HCT116 (cell line): Measurements from ENCODE around the gene RGS6. TPM values are rescaled to one million over a fixed set of nuclear protein-coding genes. Genes with fewer than 3 reads are reported as not detected.

Experiments
- ATAC-seq: fragments of 200-7000 bp; cut with Tn5 transposase; 2 replicates; pipeline ENCODE4 v1.9.1; 2020; ENCODE audit warnings: mild to moderate bottlenecking, moderate library complexity
- BruUV-seq: library from RNA; stranded (reverse); fragments of 400-500 nt; replicated peaks from 2 replicates; lab custom pipeline; 2021; lab: Mats Ljungman, UMichigan
- CTCF ChIA-PET: fragments of 300-600 bp; sonication (Branson Sonifier 250); formaldehyde crosslinking; loops from one replicate; lab custom pipeline; 2021; ENCODE audit warnings: antibody characterized with exemption; lab: Charles Lee
- POLR2A ChIA-PET: fragments of 300-600, 350-600 bp; sonication (Branson Sonifier 250); formaldehyde crosslinking; loops from one replicate; lab custom pipeline; 2021; ENCODE audit warnings: antibody characterized with exemption; lab: Charles Lee
- RAD21 ChIA-PET, 2 experiments: fragments of 300-600 bp; sonication (Branson Sonifier 250); formaldehyde crosslinking; loops; one replicate each; lab custom pipeline; 2023; ENCODE audit warnings: low total read pairs in 2 of 2; ENCODE audit not compliant: uncharacterized antibody in 2 of 2, unreplicated experiment in 2 of 2, low non-redundant PET in 1 of 2; lab: Charles Lee
- DNase-seq: peaks from one replicate; pipeline ENCODE4 v3.0.0-alpha.2; 2010; ENCODE audit warnings: low read depth, low spot score
- H2AFZ ChIP-seq: fragments of 200-600 bp; shearing (Covaris generic), sonication (generic); 2 replicates; pipeline ENCODE4 v1.6.1; 2017; ENCODE audit warnings: low read depth, mixed run types, mixed read lengths, antibody characterized with exemption, low read length; ENCODE audit not compliant: poor library complexity, severe bottlenecking
- H3K27ac ChIP-seq: 2 replicates; pipeline ENCODE4 v1.5.1; 2012; ENCODE audit warnings: low read depth, low read length
- H3K27me3 ChIP-seq: fragments of 200-600 bp; sonication (generic); 2 replicates; pipeline ENCODE4 v1.6.1; 2016; ENCODE audit warnings: mixed run types, low read length, mixed read lengths; ENCODE audit not compliant: insufficient read depth
- H3K36me3 ChIP-seq, 2 experiments: fragments of 200-500 bp in 1 of 2; fragments of 200-600 bp in 1 of 2; sonication (Bioruptor generic) in 1 of 2; sonication (generic) in 1 of 2; 2 replicates each; pipeline versions ENCODE4 v1.5.1 to v1.6.1; 2014 to 2016; ENCODE audit warnings: low read length in 2 of 2, inconsistent platforms in 1 of 2, mixed read lengths in 1 of 2, mixed run types in 1 of 2; ENCODE audit not compliant: insufficient read depth in 2 of 2, control insufficient read depth in 1 of 2
- H3K4me1 ChIP-seq, 2 experiments: fragments of 200-600 bp in 1 of 2; sonication (generic) in 1 of 2; 2 replicates each; pipeline versions ENCODE4 v1.5.1 to v1.6.1; 2012 to 2017; ENCODE audit warnings: low read length in 2 of 2, inconsistent platforms in 1 of 2, mild to moderate bottlenecking in 1 of 2, mixed read lengths in 1 of 2, mixed run types in 1 of 2, moderate library complexity in 1 of 2; ENCODE audit not compliant: insufficient read depth in 2 of 2, control insufficient read depth in 1 of 2
- H3K4me2 ChIP-seq: fragments of 200-600 bp; sonication (generic); 2 replicates; pipeline ENCODE4 v1.6.1; 2017; ENCODE audit warnings: mixed run types, low read length, mixed read lengths
- H3K4me3 ChIP-seq, 2 experiments: fragments of 200-600 bp in 1 of 2; sonication (generic) in 1 of 2; replicated peaks in 1 of 2; 2 replicates each; pipeline ENCODE4 v1.5.1; 2011 to 2016; ENCODE audit warnings: low read length in 2 of 2, control low read depth in 1 of 2, low read depth in 1 of 2, mild to moderate bottlenecking in 1 of 2, mixed read lengths in 1 of 2, mixed run types in 1 of 2
- H3K79me2 ChIP-seq: fragments of 200-600 bp; sonication (generic); 2 replicates; pipeline ENCODE4 v1.6.1; 2017; ENCODE audit warnings: mild to moderate bottlenecking, mixed run types, low read length, moderate library complexity, mixed read lengths; ENCODE audit not compliant: insufficient read depth
- H3K9ac ChIP-seq: fragments of 200-600 bp; sonication (generic); 2 replicates; pipeline ENCODE4 v1.6.1; 2016; ENCODE audit warnings: low read length, mixed read lengths
- H3K9me2 ChIP-seq: fragments of 200-600 bp; sonication (generic), shearing (Covaris generic); 2 replicates; pipeline ENCODE4 v1.6.1; 2017; ENCODE audit warnings: mixed run types, mild to moderate bottlenecking, moderate library complexity; ENCODE audit not compliant: insufficient read depth
- H3K9me3 ChIP-seq, 2 experiments: fragments of 200-500 bp in 1 of 2; fragments of 200-600 bp in 1 of 2; sonication (Bioruptor generic) in 1 of 2; sonication (generic) in 1 of 2; 2 replicates each; pipeline ENCODE4 v1.6.1; 2014 to 2017; ENCODE audit warnings: low read length in 2 of 2, mixed read lengths in 2 of 2, inconsistent platforms in 1 of 2, low read depth in 1 of 2, mild to moderate bottlenecking in 1 of 2, mixed run types in 1 of 2, moderate library complexity in 1 of 2; ENCODE audit not compliant: control insufficient read depth in 1 of 2, insufficient read depth in 1 of 2
- H4K20me1 ChIP-seq: fragments of 200-600 bp; sonication (generic), shearing (Covaris generic); 2 replicates; pipeline ENCODE4 v1.6.1; 2017; ENCODE audit warnings: mixed run types, mild to moderate bottlenecking, moderate library complexity; ENCODE audit not compliant: insufficient read depth
- ATF3 ChIP-seq: IDR thresholded peaks from 2 replicates; pipeline ENCODE4 v1.6.1; 2012
- CEBPB ChIP-seq: IDR thresholded peaks from 2 replicates; pipeline ENCODE4 v1.6.1; 2012; ENCODE audit warnings: low read depth
- EGR1 ChIP-seq: IDR thresholded peaks from 2 replicates; pipeline ENCODE4 v1.6.1; 2012; ENCODE audit warnings: low read depth
- ELF1 ChIP-seq: IDR thresholded peaks from 2 replicates; pipeline ENCODE4 v1.6.1; 2012; ENCODE audit warnings: low read depth, borderline replicate concordance
- EZH2 ChIP-seq: fragments of 200-600 bp; sonication (generic); IDR thresholded peaks from 2 replicates; pipeline ENCODE4 v1.6.1; 2017; ENCODE audit warnings: antibody characterized with exemption, mixed run types
- FOSL1 ChIP-seq: IDR thresholded peaks from 2 replicates; pipeline ENCODE4 v1.6.1; 2012; ENCODE audit warnings: low read depth
- JUND ChIP-seq: IDR thresholded peaks from 2 replicates; pipeline ENCODE4 v1.6.1; 2012
- POLR2A ChIP-seq: IDR thresholded peaks from 2 replicates; pipeline ENCODE4 v1.7.0; 2011; ENCODE audit warnings: borderline replicate concordance; ENCODE audit not compliant: insufficient read depth, insufficient read length; ENCODE audit errors: extremely low read depth
- POLR2AphosphoS5 ChIP-seq: IDR thresholded peaks from 2 replicates; pipeline ENCODE4 v1.6.1; 2011; ENCODE audit warnings: mild to moderate bottlenecking, low read depth, low read length, moderate library complexity
- RAD21 ChIP-seq: IDR thresholded peaks from 2 replicates; pipeline ENCODE4 v1.6.1; 2012; ENCODE audit warnings: low read depth, mild to moderate bottlenecking
- SIN3A ChIP-seq: IDR thresholded peaks from 2 replicates; pipeline ENCODE4 v1.6.1; 2012; ENCODE audit warnings: low read depth
- SRF ChIP-seq: IDR thresholded peaks from 2 replicates; pipeline ENCODE4 v1.6.1; 2012; ENCODE audit warnings: low read depth
- TCF7L2 ChIP-seq: IDR thresholded peaks from 2 replicates; pipeline ENCODE4 v1.7.0; 2011; ENCODE audit warnings: borderline replicate concordance, inconsistent platforms; ENCODE audit not compliant: insufficient read depth, insufficient read length; ENCODE audit errors: extremely low read depth
- YY1 ChIP-seq: IDR thresholded peaks from 2 replicates; pipeline ENCODE4 v1.6.1; 2011; ENCODE audit warnings: low read length, low read depth, moderate library complexity, mild to moderate bottlenecking; ENCODE audit not compliant: insufficient replicate concordance; ENCODE audit errors: extremely low read depth
- ZFX ChIP-seq: fragments of 450-650 bp; IDR thresholded peaks from 2 replicates; pipeline ENCODE4 v1.6.1; 2017
- ZNF274 ChIP-seq: fragments of 200-500 bp; sonication (Bioruptor generic); IDR thresholded peaks from 2 replicates; pipeline ENCODE4 v1.6.1; 2014; ENCODE audit warnings: mild to moderate bottlenecking, low read depth, low read length, inconsistent platforms
- intact Hi-C: fragments of 100-400 bp; cut with micrococcal nuclease; formaldehyde crosslinking; loops from 2 replicates; pipeline ENCODE4 v1.10.0; 2022
- total RNA-seq: library from RNA; stranded (reverse); gene quantifications from one replicate; pipeline ENCODE4 v1.2.1, GENCODE V29; 2021; ENCODE audit not compliant: unreplicated experiment
- TF ChIP-seq, protein P1 (sequence below): IDR thresholded peaks from 2 replicates; pipeline ENCODE4 v1.6.1; 2012; ENCODE audit warnings: low read depth
- TF ChIP-seq, protein P2 (sequence below): IDR thresholded peaks from 2 replicates; pipeline ENCODE4 v1.6.1; 2012
- TF ChIP-seq, protein P3 (sequence below), 3 experiments: fragments of 200-600 bp in 1 of 3; sonication (generic) in 1 of 3; IDR thresholded peaks in 2 of 3; conservative IDR thresholded peaks in 1 of 3; 2 replicates each; pipeline ENCODE4 v1.5.1; 2012 to 2017; ENCODE audit warnings: low read depth in 2 of 3, low read length in 2 of 3, antibody characterized with exemption in 1 of 3, borderline replicate concordance in 1 of 3, control low read depth in 1 of 3, mild to moderate bottlenecking in 1 of 3, mixed read lengths in 1 of 3, mixed run types in 1 of 3, moderate library complexity in 1 of 3; ENCODE audit not compliant: insufficient read depth in 1 of 3

RGS6 gene
- total RNA-seq, 1 experiment from 2014 or later = 4.7 TPM

DNA sequence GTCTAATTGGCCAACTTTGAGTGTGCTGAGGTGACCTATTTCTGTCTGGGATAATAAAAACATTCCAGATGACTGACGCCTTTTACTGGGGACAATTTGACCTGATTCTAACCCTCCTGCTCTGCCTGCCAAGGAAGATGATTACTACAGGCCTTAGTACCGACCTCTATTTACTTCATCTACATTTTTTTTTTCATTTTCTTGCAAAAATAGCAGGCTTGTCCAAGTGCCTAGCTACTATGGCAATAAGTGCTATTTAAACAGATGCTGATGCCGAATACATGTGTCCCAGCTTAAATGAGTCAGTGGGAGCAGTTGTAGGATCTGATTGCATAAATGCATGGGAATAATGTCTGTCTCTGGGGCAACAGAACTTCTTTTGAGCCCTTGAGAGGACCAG is 254.3 kb downstream of the RGS6 start:
- CTCF ChIA-PET = no interaction called here
- no peak overlapping the region for H3K4me3 ChIP-seq
- no peaks in the 10 kb centered on the region for H3K27me3 ChIP-seq
- H3K9me3 ChIP-seq = no peaks in the 10 kb centered on the region
- DNase-seq = no peak
- no peak overlapping the region for H3K9ac ChIP-seq
- H3K4me1 ChIP-seq = no peaks in the 10 kb centered on the region
- no peak overlapping the region for H2AFZ ChIP-seq
- no peak for TF ChIP-seq EGR1
- TF ChIP-seq JUND = no peak
- TF ChIP-seq, protein P1, sequence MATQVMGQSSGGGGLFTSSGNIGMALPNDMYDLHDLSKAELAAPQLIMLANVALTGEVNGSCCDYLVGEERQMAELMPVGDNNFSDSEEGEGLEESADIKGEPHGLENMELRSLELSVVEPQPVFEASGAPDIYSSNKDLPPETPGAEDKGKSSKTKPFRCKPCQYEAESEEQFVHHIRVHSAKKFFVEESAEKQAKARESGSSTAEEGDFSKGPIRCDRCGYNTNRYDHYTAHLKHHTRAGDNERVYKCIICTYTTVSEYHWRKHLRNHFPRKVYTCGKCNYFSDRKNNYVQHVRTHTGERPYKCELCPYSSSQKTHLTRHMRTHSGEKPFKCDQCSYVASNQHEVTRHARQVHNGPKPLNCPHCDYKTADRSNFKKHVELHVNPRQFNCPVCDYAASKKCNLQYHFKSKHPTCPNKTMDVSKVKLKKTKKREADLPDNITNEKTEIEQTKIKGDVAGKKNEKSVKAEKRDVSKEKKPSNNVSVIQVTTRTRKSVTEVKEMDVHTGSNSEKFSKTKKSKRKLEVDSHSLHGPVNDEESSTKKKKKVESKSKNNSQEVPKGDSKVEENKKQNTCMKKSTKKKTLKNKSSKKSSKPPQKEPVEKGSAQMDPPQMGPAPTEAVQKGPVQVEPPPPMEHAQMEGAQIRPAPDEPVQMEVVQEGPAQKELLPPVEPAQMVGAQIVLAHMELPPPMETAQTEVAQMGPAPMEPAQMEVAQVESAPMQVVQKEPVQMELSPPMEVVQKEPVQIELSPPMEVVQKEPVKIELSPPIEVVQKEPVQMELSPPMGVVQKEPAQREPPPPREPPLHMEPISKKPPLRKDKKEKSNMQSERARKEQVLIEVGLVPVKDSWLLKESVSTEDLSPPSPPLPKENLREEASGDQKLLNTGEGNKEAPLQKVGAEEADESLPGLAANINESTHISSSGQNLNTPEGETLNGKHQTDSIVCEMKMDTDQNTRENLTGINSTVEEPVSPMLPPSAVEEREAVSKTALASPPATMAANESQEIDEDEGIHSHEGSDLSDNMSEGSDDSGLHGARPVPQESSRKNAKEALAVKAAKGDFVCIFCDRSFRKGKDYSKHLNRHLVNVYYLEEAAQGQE = no peak
- no peak for TF ChIP-seq RAD21
- no peak for TF ChIP-seq ZFX
- TF ChIP-seq FOSL1 = no peak
- no peak for TF ChIP-seq ZNF274
- no peak for TF ChIP-seq POLR2AphosphoS5
- TF ChIP-seq ATF3 = no peak
- TF ChIP-seq, protein P2, sequence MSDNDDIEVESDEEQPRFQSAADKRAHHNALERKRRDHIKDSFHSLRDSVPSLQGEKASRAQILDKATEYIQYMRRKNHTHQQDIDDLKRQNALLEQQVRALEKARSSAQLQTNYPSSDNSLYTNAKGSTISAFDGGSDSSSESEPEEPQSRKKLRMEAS = no peak
- no peak for TF ChIP-seq SRF
- TF ChIP-seq SIN3A = no peak
- TF ChIP-seq ELF1 = no peak
- TF ChIP-seq, protein P3, sequence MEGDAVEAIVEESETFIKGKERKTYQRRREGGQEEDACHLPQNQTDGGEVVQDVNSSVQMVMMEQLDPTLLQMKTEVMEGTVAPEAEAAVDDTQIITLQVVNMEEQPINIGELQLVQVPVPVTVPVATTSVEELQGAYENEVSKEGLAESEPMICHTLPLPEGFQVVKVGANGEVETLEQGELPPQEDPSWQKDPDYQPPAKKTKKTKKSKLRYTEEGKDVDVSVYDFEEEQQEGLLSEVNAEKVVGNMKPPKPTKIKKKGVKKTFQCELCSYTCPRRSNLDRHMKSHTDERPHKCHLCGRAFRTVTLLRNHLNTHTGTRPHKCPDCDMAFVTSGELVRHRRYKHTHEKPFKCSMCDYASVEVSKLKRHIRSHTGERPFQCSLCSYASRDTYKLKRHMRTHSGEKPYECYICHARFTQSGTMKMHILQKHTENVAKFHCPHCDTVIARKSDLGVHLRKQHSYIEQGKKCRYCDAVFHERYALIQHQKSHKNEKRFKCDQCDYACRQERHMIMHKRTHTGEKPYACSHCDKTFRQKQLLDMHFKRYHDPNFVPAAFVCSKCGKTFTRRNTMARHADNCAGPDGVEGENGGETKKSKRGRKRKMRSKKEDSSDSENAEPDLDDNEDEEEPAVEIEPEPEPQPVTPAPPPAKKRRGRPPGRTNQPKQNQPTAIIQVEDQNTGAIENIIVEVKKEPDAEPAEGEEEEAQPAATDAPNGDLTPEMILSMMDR (IDR thresholded peaks at IDR 0.05 in 2 of 3, conservative IDR thresholded peaks at IDR 0.05 in 1 of 3; ENCODE audit: borderline replicate concordance in 1 of 3, insufficient read depth in 1 of 3, low read depth in 2 of 3, low read length in 2 of 3) = no peak
- TF ChIP-seq TCF7L2 = no peak
- no peak for TF ChIP-seq YY1
- no peak for TF ChIP-seq CEBPB
- TF ChIP-seq EZH2 = no peak
- TF ChIP-seq POLR2A = no peak
- TF ChIP-seq, all 23 proteins: peak for 0
- RAD21 ChIA-PET = no interaction called here
- Histone ChIP-seq H3K36me3 (no peaks in the 10 kb centered on the region), H3K9me2 (no peaks in the 10 kb centered on the region), H3K4me2 (no peak overlapping the region), H3K27ac (no peak overlapping the region), H3K79me2 (no peaks in the 10 kb centered on the region), H4K20me1 (no peaks in the 10 kb centered on the region)
- no peak for ATAC-seq
- POLR2A ChIA-PET = no interaction called here
- BruUV-seq = no TSS peak
- intact Hi-C loops = no loop called here
